SK-MEL-5 (cell line): ENCODE results near the gene RTKN2. TPM values are rescaled to one million over a fixed set of nuclear protein-coding genes. Genes with fewer than 3 reads are reported as not detected.
"Not testable (repeated sequence)": the region's sequence is repeated elsewhere in the genome, so short reads cannot be mapped to it uniquely, and the experiment has no call there.

Source experiments
- DNase-seq: peaks from one replicate; pipeline ENCODE4 v3.0.0-alpha.2; 2016; ENCODE audit warnings: low read depth, low spot score
- in situ Hi-C: cut with HindIII; loops from 2 replicates; pipeline ENCODE4 v1.10.0; 2016; ENCODE audit warnings: low sequenced_read_pairs, high pct_unique_total_duplicates, low pct_unique_long_range_greater_than_20kb
- total RNA-seq: library from RNA; depleted of rRNA; stranded (reverse); fragments of >200 nt; shearing (Covaris generic); gene quantifications from 2 replicates; pipeline ENCODE4 v1.2.3, GENCODE V29; 2014

Gene RTKN2
- total RNA-seq, 1 experiment from 2014 or later: 0.98 TPM

DNA sequence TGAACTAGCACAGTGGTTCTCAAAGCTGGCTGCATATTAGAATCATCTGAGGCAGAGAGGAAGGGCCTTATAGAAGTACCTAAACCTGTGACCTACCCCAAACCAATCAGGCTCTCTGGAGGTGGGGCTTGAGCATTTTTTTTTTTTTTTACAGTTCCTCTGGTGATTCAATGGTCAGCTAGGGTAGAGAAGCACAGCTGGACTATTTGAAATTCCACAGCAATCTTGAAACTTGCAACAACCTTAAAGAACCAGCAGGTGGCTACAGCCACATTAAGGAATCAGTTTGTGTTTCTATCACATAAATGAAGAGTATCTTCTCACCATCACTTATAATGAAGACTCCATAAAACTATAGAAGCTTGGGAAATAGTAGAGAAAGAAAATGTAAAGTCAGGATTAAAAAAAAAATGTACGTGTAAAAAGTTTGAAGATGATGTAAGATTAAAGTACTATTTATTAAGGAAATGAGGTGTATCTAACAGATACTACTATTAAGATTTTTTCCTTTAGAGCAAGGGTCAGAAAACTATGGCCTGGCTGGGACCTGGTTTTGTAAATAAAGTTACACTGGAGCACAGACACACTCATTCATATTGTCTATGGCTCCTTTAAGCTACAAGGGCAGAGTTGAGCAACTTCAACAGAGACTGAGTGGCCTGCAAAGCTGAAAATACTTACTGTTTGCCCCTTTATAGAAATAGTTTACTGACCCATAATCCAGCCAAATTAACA, 3.8 kb downstream of the RTKN2 start:
- in situ Hi-C loops: no loop called here
- DNase-seq: peak; percentile 90

GRCh38 chr10:62264126-62264525, 4.5 kb downstream of the RTKN2 start:
- in situ Hi-C loops: no loop called here
- no peak for DNase-seq

GRCh38 chr10:62261666-62262065, 7.0 kb downstream of the RTKN2 start:
- in situ Hi-C loops: no loop called here

DNA sequence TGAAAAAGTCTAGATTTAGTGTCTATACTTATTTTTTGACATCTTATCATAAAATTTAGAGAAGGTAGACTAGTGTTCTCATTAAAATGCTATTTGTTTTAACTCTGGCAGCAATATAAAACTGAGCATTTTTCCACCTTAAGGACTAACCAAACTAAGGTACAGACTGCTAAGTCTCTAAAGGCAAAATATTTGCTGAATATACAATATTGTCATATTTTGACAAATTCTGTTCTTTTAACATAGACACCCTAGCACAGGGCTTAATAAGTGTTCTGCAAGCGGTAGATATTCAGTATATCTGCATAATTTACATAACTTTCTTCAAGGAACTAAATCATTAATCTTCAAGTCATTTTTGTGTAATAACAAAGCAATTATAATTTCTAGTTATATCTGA, 8.6 kb downstream of the RTKN2 start:
- in situ Hi-C loops: no loop called here
- DNase-seq: no peak

More at GRCh38 chr10:62261666-62262065, 7.0 kb downstream of the RTKN2 start:
- DNase-seq: no peak

- in situ Hi-C loops: no loop called here
These were observed 9.2 kb downstream of the RTKN2 start for GRCh38 chr10:62259456-62259855.

DNA sequence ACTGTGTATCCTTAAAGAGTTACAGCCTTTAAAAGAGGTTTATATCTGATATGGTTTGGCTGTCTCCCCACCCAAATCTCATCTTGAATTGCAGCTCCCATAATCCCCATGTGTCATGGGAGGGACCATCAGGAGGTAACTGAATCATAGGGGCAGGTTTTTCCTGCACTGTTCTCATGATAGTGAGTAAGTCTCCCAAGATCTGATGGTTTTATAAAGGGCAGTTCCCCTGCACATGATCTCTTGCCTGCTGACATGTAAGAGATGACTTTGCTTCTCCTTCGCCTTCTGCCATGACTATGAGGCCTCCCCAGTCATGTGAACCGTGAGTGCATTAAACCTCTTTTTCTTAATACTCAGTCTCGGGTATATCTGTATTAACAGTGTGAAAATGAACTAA, 9.7 kb downstream of the RTKN2 start:
- in situ Hi-C loops: no loop called here
- peak; percentile 26 for DNase-seq

More at GRCh38 chr10:62259456-62259855, 9.2 kb downstream of the RTKN2 start:
- no peak for DNase-seq

DNA sequence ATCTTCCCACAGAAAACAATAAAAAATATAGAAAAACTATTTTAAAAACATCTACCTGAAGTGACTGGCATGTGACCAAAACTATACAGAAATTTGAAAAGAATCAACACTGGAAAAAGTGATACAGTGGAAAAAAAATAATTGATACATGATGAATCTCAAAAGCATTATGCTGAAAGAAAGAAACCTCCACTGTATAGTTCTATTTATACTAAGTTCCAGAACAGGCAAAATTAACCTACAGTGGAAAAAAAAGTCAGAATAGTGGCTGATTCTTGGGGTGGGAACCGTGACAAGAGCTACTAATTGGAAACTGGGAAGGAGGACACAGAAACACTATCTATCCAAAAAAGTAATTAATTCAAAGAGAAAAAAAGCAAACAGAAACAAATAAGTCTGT, 14.9 kb downstream of the RTKN2 start:
- in situ Hi-C loops: no loop called here

DNA sequence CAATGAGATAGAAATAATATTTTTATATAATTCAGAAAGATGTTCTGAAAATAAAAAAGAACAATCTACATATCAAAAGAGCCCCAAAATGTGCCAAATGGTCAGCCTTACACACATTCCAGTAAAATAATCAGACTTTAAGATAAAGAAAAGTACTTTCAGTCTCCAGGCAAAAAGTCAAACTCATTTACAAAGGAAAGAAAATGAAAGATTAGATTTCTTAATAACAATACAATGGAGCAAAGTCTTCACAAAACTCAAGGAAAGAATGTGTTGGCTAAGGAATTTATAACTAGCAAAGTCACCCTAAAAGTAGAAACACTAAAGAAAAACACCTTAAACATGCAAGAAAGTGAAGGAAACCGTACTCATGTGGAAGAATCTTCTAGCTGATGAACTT, 16.6 kb downstream of the RTKN2 start:
- in situ Hi-C loops: no loop called here
- DNase-seq: no peak

More for the DNA sequence above, 14.9 kb downstream of the RTKN2 start:
- no peak for DNase-seq

DNA sequence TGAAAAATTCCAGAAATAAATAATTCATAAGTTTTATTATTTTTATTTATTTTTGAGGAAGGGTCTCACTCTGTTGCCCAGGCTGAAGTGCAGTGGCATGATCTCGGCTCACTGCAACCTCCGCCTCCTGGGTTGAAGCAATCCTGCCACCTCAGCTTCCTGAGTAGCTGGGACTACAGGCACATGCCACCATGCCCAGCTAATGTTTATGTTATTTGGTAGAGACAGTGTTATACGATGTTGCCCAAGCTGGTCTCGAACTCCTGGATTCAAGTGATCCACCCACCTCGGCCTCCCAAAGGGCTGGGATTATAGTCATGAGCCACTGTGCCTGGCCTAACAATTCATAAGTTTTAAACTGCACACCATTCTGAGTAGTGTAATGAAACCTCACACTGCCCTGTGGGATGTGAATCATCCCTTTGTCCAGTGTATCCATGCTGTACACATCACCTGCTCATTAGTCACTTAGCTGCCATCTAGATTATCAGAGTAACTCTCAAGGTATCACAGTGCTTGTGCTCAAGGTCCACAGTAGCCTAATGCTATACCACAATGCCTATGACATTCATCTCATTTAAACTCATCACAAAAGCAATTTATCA, 17.9 kb downstream of the RTKN2 start:
- in situ Hi-C loops: no loop called here
- DNase-seq: peak; percentile 88

DNA sequence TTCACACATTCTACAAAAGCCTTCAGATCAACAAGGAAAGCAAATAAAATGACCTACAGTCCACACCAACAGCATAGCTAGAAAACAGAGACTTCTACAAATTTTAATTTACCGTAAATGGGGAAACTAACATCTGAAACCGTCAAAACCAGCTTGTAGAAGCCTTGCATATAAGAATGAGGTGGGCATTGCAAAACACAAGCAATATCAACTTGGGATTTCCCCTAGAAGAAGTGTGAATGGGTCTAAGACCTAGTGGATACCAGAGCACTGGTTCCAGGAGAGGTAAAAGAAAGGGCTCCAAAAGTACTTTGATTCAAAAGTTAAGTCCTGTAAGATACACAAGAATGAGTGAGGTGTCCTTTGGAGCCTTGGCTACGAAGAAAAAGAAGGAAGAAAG, 18.7 kb downstream of the RTKN2 start:
- DNase-seq: no peak
- in situ Hi-C loops: no loop called here

- in situ Hi-C loops: no loop called here
- DNase-seq: peak; percentile 35
These were observed 20.2 kb downstream of the RTKN2 start for GRCh38 chr10:62248465-62248864.

DNA sequence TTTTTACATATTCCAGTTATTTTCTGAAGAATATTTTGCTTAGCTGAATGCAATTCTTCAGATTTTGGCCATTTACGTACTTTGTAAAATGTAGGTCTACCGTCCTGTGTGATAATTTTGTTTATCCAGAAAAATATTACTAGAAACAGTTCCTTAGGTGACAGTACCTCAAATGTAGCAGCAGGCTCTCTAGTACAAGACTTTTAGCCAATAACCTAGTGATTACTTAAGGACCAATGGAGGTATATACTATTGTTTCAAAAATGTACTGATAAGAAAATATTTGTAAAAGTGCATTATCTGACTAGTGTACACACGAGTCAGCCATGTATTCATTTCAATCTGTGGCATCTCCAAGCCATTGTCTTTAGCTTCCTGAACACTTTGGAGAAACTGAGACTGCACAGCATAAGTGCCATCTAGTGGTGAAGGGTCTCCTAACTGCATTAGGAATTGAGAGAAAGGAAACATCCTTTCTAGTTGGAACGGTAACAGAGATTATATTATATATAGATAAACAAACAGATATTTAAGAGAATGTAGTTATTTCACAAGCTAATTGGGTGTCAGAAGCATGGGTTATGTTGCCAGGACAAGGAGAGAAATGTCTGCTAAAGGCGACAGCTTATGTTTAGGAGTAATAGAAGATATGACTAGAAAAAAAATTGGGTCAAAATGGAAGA, 23.7 kb downstream of the RTKN2 start:
- in situ Hi-C loops: no loop called here
- DNase-seq: peak; percentile 85

DNA sequence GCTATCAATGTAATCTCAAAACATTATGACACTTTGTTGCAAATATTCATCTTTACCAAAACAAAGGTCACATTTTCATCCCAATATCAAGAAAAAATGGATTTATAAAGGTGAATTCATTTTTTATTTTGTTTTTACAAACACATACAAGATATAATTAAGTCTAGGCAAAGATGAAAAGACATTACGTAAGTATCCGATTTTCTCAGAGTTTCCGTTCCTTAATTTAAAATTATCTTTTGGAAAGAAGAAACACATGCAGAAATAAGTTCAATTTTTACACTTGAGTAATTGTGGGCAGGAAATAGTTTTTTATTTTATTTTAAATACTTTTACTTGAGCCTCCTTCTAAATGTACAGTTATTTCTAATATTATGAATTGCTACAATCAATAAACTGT, 24.6 kb downstream of the RTKN2 start:
- DNase-seq: no peak
- in situ Hi-C loops: no loop called here

DNA sequence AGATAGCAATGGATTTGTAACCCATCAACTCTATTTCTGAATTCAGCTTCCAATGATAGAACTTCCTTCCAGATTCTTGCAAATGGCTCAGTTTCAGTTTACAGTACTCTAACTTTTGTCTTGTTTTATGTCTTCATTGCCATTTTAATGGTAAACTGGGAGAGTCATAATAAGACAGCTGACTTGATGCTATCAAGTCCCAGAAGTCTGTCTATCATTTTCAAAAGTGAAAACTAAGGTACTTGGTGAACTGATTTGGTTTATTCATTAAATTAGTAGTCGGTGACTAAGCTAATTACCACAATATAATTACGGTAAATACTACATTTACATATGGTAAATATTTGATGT, 25.0 kb downstream of the RTKN2 start:
- in situ Hi-C loops: no loop called here

DNA sequence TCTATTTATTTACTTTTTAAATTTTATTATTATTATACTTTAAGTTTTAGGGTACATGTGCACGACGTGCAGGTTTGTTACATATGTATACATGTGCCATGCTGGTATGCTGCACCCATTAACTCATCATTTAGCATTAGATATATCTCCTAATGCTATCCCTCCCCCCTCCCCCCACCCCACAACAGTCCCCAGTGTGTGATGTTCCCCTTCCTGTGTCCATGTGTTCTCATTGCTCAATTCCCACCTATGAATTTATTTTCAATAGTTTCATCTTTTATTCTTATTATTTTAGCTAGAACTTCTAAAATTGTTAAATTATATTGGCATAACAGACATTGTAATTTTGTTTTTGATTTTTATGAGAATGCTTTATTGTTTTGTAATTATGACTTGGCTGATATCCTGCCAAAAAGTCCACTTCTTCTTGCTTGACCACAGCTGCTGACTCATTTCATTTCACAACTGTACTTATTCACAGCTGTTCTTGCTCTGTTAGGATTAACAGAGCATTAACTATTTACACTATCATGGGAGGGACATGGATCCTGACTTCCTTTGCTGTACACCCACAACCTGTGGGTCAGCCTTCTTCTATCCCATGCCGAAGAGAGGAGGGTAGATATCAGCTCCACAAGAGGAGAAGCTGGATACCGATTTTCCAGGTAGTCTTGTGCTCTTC, 25.5 kb downstream of the RTKN2 start:
- peak; percentile 63 for DNase-seq
- in situ Hi-C loops: not testable (repeated sequence)

More for the DNA sequence above, 25.0 kb downstream of the RTKN2 start:
- no peak for DNase-seq

DNA sequence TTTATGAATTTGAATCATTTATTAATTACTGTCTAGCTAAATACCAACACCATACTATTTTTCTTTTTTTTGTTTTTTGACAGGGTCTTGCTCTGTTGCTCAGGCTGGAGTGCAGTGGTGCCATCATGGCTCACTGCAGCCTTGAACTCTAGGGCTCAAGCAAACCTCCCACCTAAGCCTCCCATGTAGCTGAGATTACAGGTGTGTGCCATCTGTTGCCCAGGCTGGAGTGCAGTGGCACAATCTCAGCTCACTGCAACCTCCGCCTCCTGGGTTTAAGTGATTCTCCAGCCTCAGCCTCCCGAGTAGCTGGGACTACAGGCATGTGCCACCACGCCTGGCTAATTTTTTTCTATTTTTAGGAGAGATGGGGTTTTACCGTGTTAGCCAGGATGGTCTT, 27.1 kb downstream of the RTKN2 start:
- in situ Hi-C loops, DNase-seq: not testable (repeated sequence)

DNA sequence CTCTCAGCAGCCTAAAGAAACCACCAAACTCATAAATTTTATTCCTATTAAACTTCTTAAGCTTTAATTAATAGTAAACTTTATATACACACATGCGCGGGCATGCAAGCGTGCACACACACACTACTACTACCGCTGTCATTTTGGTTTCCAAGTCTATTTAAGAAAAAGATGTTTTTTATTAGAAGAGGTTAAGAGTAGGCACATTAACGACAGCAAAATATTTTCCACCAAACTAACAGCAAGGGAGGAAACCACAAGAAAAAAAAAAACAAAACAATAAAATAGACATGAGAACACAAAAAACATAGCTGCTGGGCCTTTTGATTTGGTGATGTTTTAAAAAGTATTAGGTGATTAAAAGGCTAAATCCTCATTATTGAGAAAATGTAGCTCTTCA, 28.6 kb downstream of the RTKN2 start:
- DNase-seq: no peak
- in situ Hi-C loops: no loop called here

DNA sequence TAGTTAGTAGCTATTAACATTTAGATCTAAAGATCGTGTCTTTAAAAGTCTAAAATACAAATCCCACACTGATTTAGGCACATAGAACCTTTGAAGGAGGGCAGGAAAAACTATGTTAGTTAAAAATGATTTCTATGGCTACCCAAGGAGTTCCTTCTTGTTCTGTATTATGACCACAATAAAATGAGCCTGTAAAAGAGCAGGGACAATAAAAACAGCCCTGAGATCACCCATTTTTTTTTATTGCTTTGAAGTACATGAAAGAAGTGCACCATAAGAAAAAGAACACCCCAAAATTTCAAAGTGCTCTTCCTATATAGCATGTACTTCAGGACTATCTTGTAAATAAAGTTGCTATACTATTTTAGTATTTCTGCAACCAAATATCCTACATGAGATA, 29.8 kb downstream of the RTKN2 start:
- in situ Hi-C loops: no loop called here
- no peak for DNase-seq
